ENCODE measurements around the gene COL18A1.

GRCh38 chr21:45408801-45409261, 3.9 kb downstream of the COL18A1 start:
- TF ChIP-seq EZH2 (IDR thresholded peaks at IDR 0.05; ENCODE audit: borderline replicate concordance) = no peak
- no peak for TF ChIP-seq EZH2phosphoT487 (IDR thresholded peaks at IDR 0.05; ENCODE audit: low read depth, severe bottlenecking, unreplicated experiment)
- no peak for TF ChIP-seq CTCF (IDR thresholded peaks at IDR 0.05; ENCODE audit: poor library complexity)

All from hepatocyte (in vitro differentiated cells).